H9 (cell line): ENCODE results near the gene GAL3ST1. TPM values are rescaled to one million over a fixed set of nuclear protein-coding genes. Genes with fewer than 3 reads are reported as not detected.
A peak's percentile ranks its signal among the peaks of the same experiment; 100 is the strongest.

Source experiments
- DNase-seq: peaks from one replicate; pipeline ENCODE4 v3.0.0-alpha.2; 2017
- H2AFZ ChIP-seq: one replicate; pipeline ENCODE4 v1.6.1; 2013; ENCODE audit warnings: mild to moderate bottlenecking, low read length, control low read depth, moderate library complexity
- H2AK5ac ChIP-seq: 2 replicates; pipeline ENCODE4 v1.6.1; 2013; ENCODE audit warnings: low read length, control low read depth, mixed read lengths; ENCODE audit not compliant: insufficient read length
- H2BK120ac ChIP-seq: one replicate; pipeline ENCODE4 v1.6.1; 2013; ENCODE audit warnings: low read depth, mild to moderate bottlenecking, low read length, control low read depth, inconsistent platforms; ENCODE audit not compliant: poor library complexity, severe bottlenecking
- H2BK12ac ChIP-seq: 2 replicates; pipeline ENCODE4 v1.6.1; 2013; ENCODE audit warnings: low read length, control low read depth, mixed read lengths, low read depth; ENCODE audit not compliant: insufficient read length
- H2BK15ac ChIP-seq: 2 replicates; pipeline ENCODE4 v1.6.1; 2013; ENCODE audit warnings: low read depth, low read length, control low read depth
- H2BK20ac ChIP-seq: one replicate; pipeline ENCODE4 v1.6.1; 2013; ENCODE audit warnings: low read depth, mild to moderate bottlenecking, low read length, control low read depth, inconsistent platforms; ENCODE audit not compliant: poor library complexity, severe bottlenecking
- H2BK5ac ChIP-seq: 2 replicates; pipeline ENCODE4 v1.6.1; 2013; ENCODE audit warnings: low read length, control low read depth, mixed read lengths; ENCODE audit not compliant: insufficient read length
- H3K14ac ChIP-seq: 2 replicates; pipeline ENCODE4 v1.6.1; 2013; ENCODE audit warnings: low read length, control low read depth; ENCODE audit not compliant: insufficient read depth
- H3K18ac ChIP-seq: 2 replicates; pipeline ENCODE4 v1.6.1; 2013; ENCODE audit warnings: low read depth, mild to moderate bottlenecking, mixed read lengths, low read length, control low read depth; ENCODE audit not compliant: insufficient read length
- H3K23ac ChIP-seq: 2 replicates; pipeline ENCODE4 v1.6.1; 2013; ENCODE audit warnings: low read length, control low read depth, mixed read lengths, low read depth; ENCODE audit not compliant: insufficient read length
- H3K23me2 ChIP-seq: 2 replicates; pipeline ENCODE4 v1.6.1; 2013; ENCODE audit warnings: low read depth, mild to moderate bottlenecking, mixed read lengths, low read length, control low read depth; ENCODE audit not compliant: insufficient read length, poor library complexity, severe bottlenecking
- H3K27ac ChIP-seq: 2 replicates; pipeline ENCODE4 v1.5.1; 2013; ENCODE audit warnings: low read length, control low read depth, mixed read lengths, low read depth; ENCODE audit not compliant: insufficient read length
- H3K27me3 ChIP-seq: 2 replicates; pipeline ENCODE4 v1.6.1; 2013; ENCODE audit warnings: low read length, control low read depth, inconsistent platforms; ENCODE audit not compliant: insufficient read depth
- H3K4ac ChIP-seq: 2 replicates; pipeline ENCODE4 v1.6.1; 2013; ENCODE audit warnings: low read depth, mild to moderate bottlenecking, control low read depth, inconsistent platforms, low read length, moderate library complexity
- H3K4me1 ChIP-seq: 2 replicates; pipeline ENCODE4 v1.6.1; 2013; ENCODE audit warnings: low read length, control low read depth, inconsistent platforms; ENCODE audit not compliant: insufficient read depth
- H3K4me2 ChIP-seq: 2 replicates; pipeline ENCODE4 v1.6.1; 2013; ENCODE audit warnings: low read length, control low read depth, mixed read lengths; ENCODE audit not compliant: insufficient read length, insufficient read depth
- H3K56ac ChIP-seq: 2 replicates; pipeline ENCODE4 v1.6.1; 2013; ENCODE audit warnings: low read depth, mild to moderate bottlenecking, mixed read lengths, low read length, control low read depth; ENCODE audit not compliant: insufficient read length
- H3K79me1 ChIP-seq: 2 replicates; pipeline ENCODE4 v1.6.1; 2013; ENCODE audit warnings: low read depth, mild to moderate bottlenecking, moderate library complexity, low read length, control low read depth, inconsistent platforms; ENCODE audit not compliant: insufficient read depth, poor library complexity, severe bottlenecking
- H3K79me2 ChIP-seq: 2 replicates; pipeline ENCODE4 v1.6.1; 2013; ENCODE audit warnings: low read length, control low read depth, inconsistent platforms; ENCODE audit not compliant: insufficient read depth
- H3K9ac ChIP-seq: 2 replicates; pipeline ENCODE4 v1.6.1; 2013; ENCODE audit warnings: low read length, control low read depth, mixed read lengths; ENCODE audit not compliant: insufficient read length; ENCODE audit errors: extremely low read depth
- H3K9me3 ChIP-seq: one replicate; pipeline ENCODE4 v1.6.1; 2013; ENCODE audit warnings: low read depth, low read length, inconsistent platforms; ENCODE audit not compliant: control insufficient read depth
- H3T11ph ChIP-seq: one replicate; pipeline ENCODE4 v1.6.1; 2013; ENCODE audit warnings: mild to moderate bottlenecking, low read length, control low read depth, inconsistent platforms
- H4K20me1 ChIP-seq: one replicate; pipeline ENCODE4 v1.6.1; 2013; ENCODE audit not compliant: control insufficient read depth, insufficient read length, insufficient read depth
- H4K5ac ChIP-seq: 2 replicates; pipeline ENCODE4 v1.6.1; 2013; ENCODE audit warnings: low read depth, mild to moderate bottlenecking, mixed read lengths, low read length, control low read depth; ENCODE audit not compliant: insufficient read length
- H4K8ac ChIP-seq: replicated peaks from 2 replicates; pipeline ENCODE4 v1.6.1; 2013; ENCODE audit warnings: low read length, control low read depth, mixed read lengths, low read depth; ENCODE audit not compliant: insufficient read length
- H4K91ac ChIP-seq: 2 replicates; pipeline ENCODE4 v1.6.1; 2013; ENCODE audit warnings: low read depth, mild to moderate bottlenecking, moderate library complexity, mixed read lengths, low read length, control low read depth; ENCODE audit not compliant: insufficient read length
- H3K27ac Mint-ChIP-seq, 3 experiments: 2 replicates in 2 of 3; 3 replicates in 1 of 3; pipeline ENCODE4 v1.8.0; 2020 to 2021; ENCODE audit warnings: mixed read lengths in 3 of 3, mild to moderate bottlenecking in 1 of 3, moderate library complexity in 1 of 3
- H3K27me3 Mint-ChIP-seq: 2 replicates; pipeline ENCODE4 v1.8.0; 2021; ENCODE audit warnings: low read depth, mild to moderate bottlenecking, moderate library complexity, mixed read lengths
- H3K36me3 Mint-ChIP-seq, 3 experiments: 2 replicates in 2 of 3; 3 replicates in 1 of 3; pipeline ENCODE4 v1.8.0; 2020 to 2021; ENCODE audit warnings: low read depth in 3 of 3, mixed read lengths in 3 of 3; ENCODE audit not compliant: insufficient read depth in 1 of 3
- H3K4me1 Mint-ChIP-seq, 2 experiments: 2 replicates each; pipeline ENCODE4 v1.8.0; 2020; ENCODE audit warnings: mixed read lengths in 2 of 2
- H3K4me3 Mint-ChIP-seq, 2 experiments: 2 replicates in 1 of 2; 3 replicates in 1 of 2; pipeline ENCODE4 v1.8.0; 2020 to 2021; ENCODE audit warnings: mild to moderate bottlenecking in 2 of 2, mixed read lengths in 2 of 2, moderate library complexity in 1 of 2
- H3K9me3 Mint-ChIP-seq, 2 experiments: 2 replicates in 1 of 2; 3 replicates in 1 of 2; pipeline ENCODE4 v1.8.0; 2020; ENCODE audit warnings: mild to moderate bottlenecking in 2 of 2, mixed read lengths in 2 of 2, moderate library complexity in 1 of 2
- WGBS: extraction: QIAGEN DNeasy Blood & Tissue Kit; methylation state at CpG from one replicate; pipeline ENCODE4 v1.1.7; 2013; ENCODE audit warnings: missing lambda C conversion rate, low lambda C conversion rate, mixed read lengths; ENCODE audit not compliant: insufficient read length; ENCODE audit errors: extremely low coverage; 5-methylcytosine and 5-hydroxymethylcytosine counted together
- total RNA-seq: library from RNA; stranded (reverse); gene quantifications from 2 replicates; pipeline ENCODE4 v1.2.1, GENCODE V29; 2021
- TF ChIP-seq, protein P1 (sequence below): fragments of 200-600 bp; sonication (generic); conservative IDR thresholded peaks from 3 replicates; pipeline ENCODE4 v1.8.0; 2021; ENCODE audit warnings: antibody characterized with exemption, mild to moderate bottlenecking

The GAL3ST1 gene
- total RNA-seq, 1 experiment from 2014 or later: 5.1 TPM

DNA sequence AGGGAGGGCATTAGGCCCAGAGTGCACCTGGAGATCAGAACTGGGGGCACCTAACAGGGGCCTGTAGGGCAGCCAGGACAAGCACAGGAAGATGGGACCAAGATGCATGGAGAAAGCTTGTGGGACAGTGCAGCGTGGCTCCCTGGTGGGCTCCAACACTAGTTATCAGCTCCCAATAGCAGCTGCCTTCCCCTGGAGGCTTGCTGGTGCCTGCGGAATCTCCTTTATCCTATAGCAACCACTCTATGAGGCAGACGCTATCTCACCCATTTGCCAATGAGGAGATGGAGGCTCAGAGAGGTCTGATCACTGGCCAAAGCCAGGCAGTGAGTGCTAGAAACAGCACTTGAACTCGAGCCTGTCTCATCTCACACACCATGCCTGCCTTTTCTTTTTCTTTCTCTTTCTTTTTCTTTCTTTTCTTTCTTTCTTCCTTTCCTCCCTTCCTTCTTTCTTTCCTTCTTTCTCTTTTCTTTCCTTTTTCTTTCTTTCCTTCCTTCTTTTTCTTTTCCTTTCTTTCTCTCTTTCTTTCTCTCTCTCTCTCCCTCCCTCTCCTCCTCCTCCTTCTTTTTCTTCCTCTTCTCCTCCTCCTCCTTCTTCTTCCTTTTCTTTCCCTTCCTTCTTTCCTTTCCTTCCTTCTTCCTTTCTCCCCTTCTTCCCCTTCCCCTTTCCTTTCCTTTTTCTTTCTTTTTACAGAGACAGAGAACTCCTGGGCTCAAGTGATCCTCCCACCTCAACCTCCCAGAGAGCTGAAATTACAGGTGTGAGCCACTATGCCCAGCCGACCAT, 52.9 kb downstream of the GAL3ST1 start:
- Histone ChIP-seq H3K23ac (no peak overlapping the region), H4K91ac (no peak overlapping the region), H3K9me3 (no peaks in the 10 kb centered on the region), H2BK20ac (no peak overlapping the region), H3K79me1 (no peaks in the 10 kb centered on the region), H2AFZ (no peak overlapping the region), H2BK15ac (no peak overlapping the region), H3T11ph (no peak overlapping the region), H2BK12ac (no peak overlapping the region), H3K4ac (no peak overlapping the region), H2AK5ac (no peak overlapping the region), H3K9ac (no peak overlapping the region), H4K20me1 (no peaks in the 10 kb centered on the region), H4K8ac (no peak overlapping the region), H4K5ac (no peak overlapping the region), H3K4me1 (no peaks in the 10 kb centered on the region), H2BK120ac (no peak overlapping the region), H3K4me2 (no peak overlapping the region), H3K14ac (peak overlapping the region; percentile 33; the same call in 1 of the 2 replicates), H3K79me2 (no peaks in the 10 kb centered on the region), H3K27me3 (no peaks in the 10 kb centered on the region), H3K56ac (no peak overlapping the region), H2BK5ac (no peak overlapping the region), H3K23me2 (no peaks in the 10 kb centered on the region), H3K18ac (no peak overlapping the region), H3K27ac (no peak overlapping the region)
- Mint-ChIP-seq H3K36me3 (no peaks in the 10 kb centered on the region), H3K9me3 (no peaks in the 10 kb centered on the region), H3K27me3 (peaks cover 5% of the 10 kb centered on the region), H3K4me1 (peaks cover 0 to 2% of the 10 kb centered on the region in 2 experiments; a peak in 1 of 4 replicates), H3K4me3 (no peak overlapping the region), H3K27ac (no peak overlapping the region)
- TF ChIP-seq, protein P1, sequence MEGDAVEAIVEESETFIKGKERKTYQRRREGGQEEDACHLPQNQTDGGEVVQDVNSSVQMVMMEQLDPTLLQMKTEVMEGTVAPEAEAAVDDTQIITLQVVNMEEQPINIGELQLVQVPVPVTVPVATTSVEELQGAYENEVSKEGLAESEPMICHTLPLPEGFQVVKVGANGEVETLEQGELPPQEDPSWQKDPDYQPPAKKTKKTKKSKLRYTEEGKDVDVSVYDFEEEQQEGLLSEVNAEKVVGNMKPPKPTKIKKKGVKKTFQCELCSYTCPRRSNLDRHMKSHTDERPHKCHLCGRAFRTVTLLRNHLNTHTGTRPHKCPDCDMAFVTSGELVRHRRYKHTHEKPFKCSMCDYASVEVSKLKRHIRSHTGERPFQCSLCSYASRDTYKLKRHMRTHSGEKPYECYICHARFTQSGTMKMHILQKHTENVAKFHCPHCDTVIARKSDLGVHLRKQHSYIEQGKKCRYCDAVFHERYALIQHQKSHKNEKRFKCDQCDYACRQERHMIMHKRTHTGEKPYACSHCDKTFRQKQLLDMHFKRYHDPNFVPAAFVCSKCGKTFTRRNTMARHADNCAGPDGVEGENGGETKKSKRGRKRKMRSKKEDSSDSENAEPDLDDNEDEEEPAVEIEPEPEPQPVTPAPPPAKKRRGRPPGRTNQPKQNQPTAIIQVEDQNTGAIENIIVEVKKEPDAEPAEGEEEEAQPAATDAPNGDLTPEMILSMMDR: no peak
- no CpG with 5 or more reads among the region's 5 CpGs for WGBS
- DNase-seq: no peak
